Chondrocyte (in vitro differentiated cells): ENCODE results near the gene FAM186B. TPM values are rescaled to one million over a fixed set of nuclear protein-coding genes. Genes with fewer than 3 reads are reported as not detected.
A peak's percentile ranks its signal among the peaks of the same experiment; 100 is the strongest.

Experiments
- DNase-seq: peaks from one replicate; pipeline ENCODE4 v3.0.0; 2021; ENCODE audit warnings: mixed read lengths, low spot score
- H3K27ac Mint-ChIP-seq: one replicate; pipeline ENCODE4 v1.8.0; 2021; ENCODE audit warnings: mild to moderate bottlenecking, moderate library complexity, mixed read lengths; ENCODE audit not compliant: unreplicated experiment
- H3K27me3 Mint-ChIP-seq: 2 replicates; pipeline ENCODE4 v1.8.0; 2021; ENCODE audit warnings: low read depth, mixed read lengths
- H3K36me3 Mint-ChIP-seq: 2 replicates; pipeline ENCODE4 v1.8.0; 2021; ENCODE audit warnings: low read depth, mixed read lengths
- H3K4me1 Mint-ChIP-seq: 2 replicates; pipeline ENCODE4 v1.8.0; 2021; ENCODE audit warnings: low read depth, mild to moderate bottlenecking, mixed read lengths
- H3K4me3 Mint-ChIP-seq: one replicate; pipeline ENCODE4 v1.8.0; 2021; ENCODE audit warnings: mild to moderate bottlenecking, moderate library complexity, mixed read lengths; ENCODE audit not compliant: unreplicated experiment
- H3K9me3 Mint-ChIP-seq: 2 replicates; pipeline ENCODE4 v1.8.0; 2021; ENCODE audit warnings: low read depth, mixed read lengths
- total RNA-seq: library from RNA; stranded (reverse); gene quantifications from 3 replicates; pipeline ENCODE4 v1.2.1, GENCODE V29; 2021
- TF ChIP-seq, protein P1 (sequence below): fragments of 200-600 bp; sonication (generic); IDR thresholded peaks from 2 replicates; pipeline ENCODE4 v1.5.0; 2021; ENCODE audit warnings: antibody characterized with exemption, mild to moderate bottlenecking, moderate library complexity

FAM186B gene
- total RNA-seq, 1 donor from 2014 or later: 0.27 TPM

DNA sequence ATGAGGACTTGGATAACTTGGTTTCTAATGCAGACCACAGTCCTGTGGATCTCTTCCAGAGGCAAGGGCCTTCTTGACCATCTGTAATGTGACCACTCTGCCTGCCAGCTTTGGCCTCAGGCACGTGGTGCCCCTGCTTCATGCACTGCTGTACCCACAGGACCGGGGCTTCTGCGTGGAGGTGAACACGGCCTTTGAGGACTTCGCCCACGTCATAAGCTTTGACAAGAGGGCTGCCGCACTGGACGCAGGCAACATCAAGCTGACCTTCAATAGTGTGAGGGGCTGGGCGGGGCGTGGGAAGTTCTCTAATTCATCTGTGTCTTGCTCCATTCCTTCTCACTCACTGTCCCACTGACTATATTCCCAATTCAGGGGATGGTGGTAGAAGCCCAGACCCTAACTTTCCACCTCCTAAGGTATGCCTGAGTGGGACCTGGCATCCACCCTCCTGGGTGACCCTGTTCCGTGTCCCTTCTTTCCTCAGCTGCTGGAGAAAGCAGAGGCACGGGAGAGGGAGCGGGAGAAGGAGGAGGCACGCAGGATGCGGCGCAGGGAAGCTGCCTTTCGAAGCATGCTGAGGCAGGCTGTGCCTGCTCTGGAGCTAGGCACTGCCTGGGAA, 36.4 kb upstream of the FAM186B start:
- no peak for DNase-seq
- Mint-ChIP-seq H3K27me3 (no peaks in the 10 kb centered on the region), H3K27ac (no peak overlapping the region), H3K4me3 (no peak overlapping the region), H3K4me1 (peaks cover 15% of the 10 kb centered on the region), H3K9me3 (no peaks in the 10 kb centered on the region), H3K36me3 (peaks cover 13% of the 10 kb centered on the region)
- TF ChIP-seq, protein P1, sequence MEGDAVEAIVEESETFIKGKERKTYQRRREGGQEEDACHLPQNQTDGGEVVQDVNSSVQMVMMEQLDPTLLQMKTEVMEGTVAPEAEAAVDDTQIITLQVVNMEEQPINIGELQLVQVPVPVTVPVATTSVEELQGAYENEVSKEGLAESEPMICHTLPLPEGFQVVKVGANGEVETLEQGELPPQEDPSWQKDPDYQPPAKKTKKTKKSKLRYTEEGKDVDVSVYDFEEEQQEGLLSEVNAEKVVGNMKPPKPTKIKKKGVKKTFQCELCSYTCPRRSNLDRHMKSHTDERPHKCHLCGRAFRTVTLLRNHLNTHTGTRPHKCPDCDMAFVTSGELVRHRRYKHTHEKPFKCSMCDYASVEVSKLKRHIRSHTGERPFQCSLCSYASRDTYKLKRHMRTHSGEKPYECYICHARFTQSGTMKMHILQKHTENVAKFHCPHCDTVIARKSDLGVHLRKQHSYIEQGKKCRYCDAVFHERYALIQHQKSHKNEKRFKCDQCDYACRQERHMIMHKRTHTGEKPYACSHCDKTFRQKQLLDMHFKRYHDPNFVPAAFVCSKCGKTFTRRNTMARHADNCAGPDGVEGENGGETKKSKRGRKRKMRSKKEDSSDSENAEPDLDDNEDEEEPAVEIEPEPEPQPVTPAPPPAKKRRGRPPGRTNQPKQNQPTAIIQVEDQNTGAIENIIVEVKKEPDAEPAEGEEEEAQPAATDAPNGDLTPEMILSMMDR: no peak

DNA sequence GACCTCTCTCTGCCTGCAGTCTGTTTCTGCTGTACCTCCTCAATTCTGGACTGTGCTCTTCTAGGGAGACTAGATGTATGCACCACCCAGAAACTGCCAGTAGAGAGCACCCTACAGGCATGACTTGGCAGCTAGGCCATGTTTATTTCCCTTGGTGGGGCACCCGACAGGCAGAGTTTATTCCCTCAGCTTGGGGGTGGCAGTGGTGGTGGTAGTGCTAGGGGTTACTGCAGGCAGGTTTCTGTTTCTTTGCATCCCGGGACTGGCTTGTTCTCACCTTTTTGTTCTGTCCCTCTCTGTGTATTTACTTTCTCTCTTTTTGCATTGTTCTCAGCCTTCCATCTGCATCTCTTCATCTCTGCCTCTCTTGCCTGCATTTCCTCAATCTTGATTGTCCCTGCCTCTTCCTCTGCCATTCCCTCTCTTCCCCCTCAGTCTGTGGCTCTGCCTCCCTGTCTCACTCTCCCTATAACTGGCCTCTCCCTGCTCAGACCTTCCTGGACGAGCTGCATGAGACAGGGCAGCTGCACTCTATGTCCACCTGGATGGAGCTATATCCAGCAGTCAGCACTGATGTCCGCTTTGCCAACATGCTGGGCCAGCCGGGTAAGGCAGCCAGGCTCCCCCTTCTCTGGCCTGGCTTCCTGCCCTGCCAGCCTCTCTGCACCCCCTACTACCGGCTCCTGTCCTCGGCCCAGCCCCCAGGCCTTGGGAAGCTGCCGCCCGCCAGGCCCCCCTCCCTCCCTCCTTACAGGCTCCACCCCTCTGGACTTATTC, 31.7 kb upstream of the FAM186B start:
- Mint-ChIP-seq H3K4me3 (no peak overlapping the region), H3K27me3 (no peaks in the 10 kb centered on the region), H3K4me1 (peaks cover 15% of the 10 kb centered on the region), H3K27ac (peak overlapping the region; percentile 83), H3K36me3 (peaks cover 2% of the 10 kb centered on the region), H3K9me3 (no peaks in the 10 kb centered on the region)
- TF ChIP-seq, protein P1: peak; percentile 83
- DNase-seq: no peak

DNA sequence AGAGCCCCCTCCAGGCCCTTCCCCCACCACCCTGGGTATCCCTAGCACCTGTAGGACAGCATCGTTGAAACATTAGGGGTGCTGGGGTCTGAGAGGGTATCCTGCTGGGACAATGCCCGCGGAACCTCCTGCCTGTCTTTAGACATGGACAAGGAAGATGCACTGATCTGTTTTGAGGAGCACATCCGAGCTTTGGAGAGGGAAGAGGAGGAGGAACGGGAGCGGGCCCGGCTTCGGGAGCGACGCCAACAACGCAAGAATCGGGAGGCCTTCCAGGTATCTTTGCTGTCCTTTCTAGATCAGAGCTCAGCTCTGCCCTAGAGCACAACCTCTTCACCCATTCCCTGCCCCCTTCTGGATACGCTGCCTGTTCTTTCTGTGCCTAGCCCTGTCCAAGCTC, 31.1 kb upstream of the FAM186B start:
- Mint-ChIP-seq H3K4me3 (no peak overlapping the region), H3K4me1 (peaks cover 20% of the 10 kb centered on the region), H3K27ac (peak overlapping the region; percentile 83), H3K9me3 (no peaks in the 10 kb centered on the region), H3K36me3 (peaks cover 2% of the 10 kb centered on the region), H3K27me3 (no peaks in the 10 kb centered on the region)
- TF ChIP-seq, protein P1: no peak
- no peak for DNase-seq

DNA sequence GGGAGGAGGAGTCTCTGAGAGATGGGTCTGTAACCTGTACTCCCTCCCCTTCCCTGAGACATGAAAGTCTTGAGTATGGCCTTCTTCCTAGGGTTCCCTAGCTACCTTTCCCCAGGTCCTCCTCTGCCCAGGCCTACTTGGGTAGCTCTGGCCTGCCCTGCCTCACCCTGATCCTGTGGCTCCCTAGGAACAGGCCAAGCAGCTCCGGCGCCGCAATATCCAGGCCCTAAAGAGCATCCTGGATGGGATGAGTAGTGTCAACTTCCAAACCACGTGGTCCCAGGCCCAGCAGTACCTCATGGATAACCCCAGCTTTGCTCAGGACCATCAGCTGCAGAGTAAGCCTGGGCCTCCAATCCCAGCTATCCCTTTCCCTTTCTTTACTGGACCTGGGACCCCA, 30.2 kb upstream of the FAM186B start:
- Mint-ChIP-seq H3K27me3 (no peaks in the 10 kb centered on the region), H3K9me3 (no peaks in the 10 kb centered on the region), H3K4me3 (no peak overlapping the region), H3K36me3 (peaks cover 2% of the 10 kb centered on the region), H3K27ac (no peak overlapping the region), H3K4me1 (peaks cover 20% of the 10 kb centered on the region)
- TF ChIP-seq, protein P1: no peak
- no peak for DNase-seq

DNA sequence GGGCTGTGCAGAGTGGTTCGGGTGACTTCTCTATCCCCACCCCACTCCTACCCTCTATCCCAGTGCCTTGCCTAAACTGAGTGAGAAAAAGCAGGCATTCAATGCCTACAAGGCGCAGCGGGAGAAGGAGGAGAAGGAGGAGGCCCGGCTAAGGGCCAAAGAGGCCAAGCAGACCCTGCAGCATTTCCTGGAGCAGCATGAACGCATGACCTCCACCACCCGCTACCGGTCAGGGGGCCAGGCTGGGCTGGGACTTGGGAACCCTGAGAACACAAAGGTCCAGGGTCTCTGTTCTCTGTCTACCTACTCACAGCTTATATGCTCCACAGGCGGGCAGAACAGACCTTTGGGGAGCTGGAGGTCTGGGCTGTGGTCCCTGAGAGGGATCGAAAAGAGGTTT, 29.6 kb upstream of the FAM186B start:
- Mint-ChIP-seq H3K36me3 (peaks cover 2% of the 10 kb centered on the region), H3K27me3 (no peaks in the 10 kb centered on the region), H3K4me3 (no peak overlapping the region), H3K9me3 (no peaks in the 10 kb centered on the region), H3K27ac (no peak overlapping the region), H3K4me1 (peaks cover 20% of the 10 kb centered on the region)
- TF ChIP-seq, protein P1: no peak
- no peak for DNase-seq
